GM23248 (cell line): ENCODE data around the gene HNF1A. TPM values are rescaled to one million over a fixed set of nuclear protein-coding genes. Genes with fewer than 3 reads are reported as not detected.

Source experiments
- DNase-seq: peaks from one replicate; pipeline ENCODE4 v3.0.0-alpha.2; 2015
- H2AFZ ChIP-seq: fragments of 200-600 bp; sonication (generic); 2 replicates; pipeline ENCODE4 v1.6.1; 2016; ENCODE audit warnings: antibody characterized with exemption
- H3F3A ChIP-seq: fragments of 200-600 bp; sonication (generic); 2 replicates; pipeline ENCODE4 v1.6.1; 2016; ENCODE audit warnings: mild to moderate bottlenecking, antibody characterized with exemption, mixed run types; ENCODE audit not compliant: insufficient read depth
- H3K27ac ChIP-seq: fragments of 200-600 bp; sonication (generic); 2 replicates; pipeline ENCODE4 v1.5.1; 2016; ENCODE audit warnings: mild to moderate bottlenecking
- H3K27me3 ChIP-seq: fragments of 200-600 bp; sonication (generic); replicated peaks from 2 replicates; pipeline ENCODE4 v1.6.1; 2016; ENCODE audit warnings: mild to moderate bottlenecking; ENCODE audit not compliant: insufficient read depth
- H3K36me3 ChIP-seq: fragments of 200-600 bp; sonication (generic); 2 replicates; pipeline ENCODE4 v1.6.1; 2016; ENCODE audit warnings: low read depth, mild to moderate bottlenecking
- H3K4me1 ChIP-seq: fragments of 200-600 bp; sonication (generic); 2 replicates; pipeline ENCODE4 v1.6.1; 2016; ENCODE audit warnings: mild to moderate bottlenecking; ENCODE audit not compliant: insufficient read depth
- H3K4me2 ChIP-seq: fragments of 200-600 bp; sonication (generic); one replicate; pipeline ENCODE4 v1.6.1; 2016; ENCODE audit warnings: mild to moderate bottlenecking; ENCODE audit not compliant: unreplicated experiment
- H3K4me3 ChIP-seq: fragments of 200-600 bp; sonication (generic); 2 replicates; pipeline ENCODE4 v1.5.1; 2016; ENCODE audit warnings: mild to moderate bottlenecking
- H3K79me2 ChIP-seq: fragments of 200-600 bp; sonication (generic); 2 replicates; pipeline ENCODE4 v1.6.1; 2016; ENCODE audit warnings: mild to moderate bottlenecking; ENCODE audit not compliant: insufficient read depth
- H3K9ac ChIP-seq: fragments of 200-600 bp; sonication (generic); 2 replicates; pipeline ENCODE4 v1.6.1; 2016; ENCODE audit warnings: mild to moderate bottlenecking
- H3K9me2 ChIP-seq: fragments of 200-600 bp; sonication (generic); 2 replicates; pipeline ENCODE4 v1.6.1; 2016; ENCODE audit warnings: mixed run types, mild to moderate bottlenecking, moderate library complexity; ENCODE audit not compliant: insufficient read depth
- H3K9me3 ChIP-seq: fragments of 200-600 bp; sonication (generic); one replicate; pipeline ENCODE4 v1.6.1; 2017; ENCODE audit warnings: low read depth
- H4K20me1 ChIP-seq: fragments of 200-600 bp; sonication (generic); 2 replicates; pipeline ENCODE4 v1.6.0; 2016; ENCODE audit not compliant: insufficient read depth
- EZH2 ChIP-seq: fragments of 200-600 bp; sonication (generic); IDR thresholded peaks from 2 replicates; pipeline ENCODE4 v1.6.1; 2018; ENCODE audit warnings: antibody characterized with exemption, mild to moderate bottlenecking; ENCODE audit not compliant: insufficient read depth, poor library complexity, severe bottlenecking
- EZH2phosphoT487 ChIP-seq: fragments of 200-600 bp; sonication (generic); IDR thresholded peaks from 2 replicates; pipeline ENCODE4 v1.6.1; 2018; ENCODE audit warnings: antibody characterized with exemption, moderate library complexity, mild to moderate bottlenecking, low read depth; ENCODE audit not compliant: insufficient read depth
- WGBS, 2 experiments: methylation state at CpG; one replicate each; pipeline ENCODE4 v1.1.6; 2015 to 2017; ENCODE audit warnings: low lambda C conversion rate in 2 of 2, low coverage in 1 of 2; ENCODE audit errors: missing lambda C conversion rate in 2 of 2; 5-methylcytosine and 5-hydroxymethylcytosine counted together
- in situ Hi-C: fragments of 300-500 bp; cut with MboI; formaldehyde crosslinking; loops from 2 replicates; pipeline ENCODE4 v1.15.0; 2020
- polyA plus RNA-seq: library from polyadenylated mRNA; unstranded; fragments of >200 nt; fragmentation: Nextera tagmentation; extraction: Ambion mirVana; gene quantifications from 2 replicates; pipeline ENCODE4 v1.2.1, GENCODE V29; 2016
- total RNA-seq: library from RNA; depleted of rRNA; stranded (reverse); fragments of >200 nt; shearing (Covaris generic); gene quantifications from 2 replicates; pipeline ENCODE4 v1.2.3, GENCODE V29; 2014; rRNA removed

HNF1A gene
- total RNA-seq, result not detected in 2 replicates
- not detected in 2 replicates for polyA plus RNA-seq

- no peaks in the 10 kb centered on the region for H4K20me1 ChIP-seq
- no peaks in the 10 kb centered on the region for H3K4me1 ChIP-seq
- no peaks in the 10 kb centered on the region for H3F3A ChIP-seq
- H2AFZ ChIP-seq, result no peak within 1 kb of the TSS
- no peak for DNase-seq
- H3K79me2 ChIP-seq, result no peaks in the 10 kb centered on the region
- H3K9me2 ChIP-seq, result no peaks in the 10 kb centered on the region
- no peak within 1 kb of the TSS for H3K4me2 ChIP-seq
- no peak within 1 kb of the TSS for H3K9ac ChIP-seq
- no peak within 1 kb of the TSS for H3K4me3 ChIP-seq
- H3K27me3 ChIP-seq, result no peaks in the 10 kb centered on the region
- no peak for TF ChIP-seq EZH2
- TF ChIP-seq EZH2phosphoT487, result no peak
- no peaks in the 10 kb centered on the region for H3K9me3 ChIP-seq
- no peaks in the 10 kb centered on the region for H3K36me3 ChIP-seq
- WGBS, 2 experiments, result 73 to 81% methylated on average over 19 to 40 of the region's 40 CpGs
- in situ Hi-C loops, result loop anchor here (10.0 kb wide), 1 partner anchor 394 kb away; the partner anchor contains the start of gene POP5
- no peak within 1 kb of the TSS for H3K27ac ChIP-seq
Measured at GRCh38 chr12:120978296-120979219, at the start of gene HNF1A. Gene HNF1A, plus strand, starts transcription at chr12:120978543. Its CDS starts 226 bp downstream, at chr12:120978769.

GRCh38 chr12:120928864-120929652, 49.3 kb upstream of the HNF1A start:
- no peaks in the 10 kb centered on the region for H4K20me1 ChIP-seq
- 39 to 43% methylated on average over 12 to 13 of the region's 13 CpGs for WGBS, 2 experiments
- H3K4me3 ChIP-seq, result no peak overlapping the region
- TF ChIP-seq EZH2, result no peak
- TF ChIP-seq EZH2phosphoT487, result no peak
- no peak overlapping the region for H2AFZ ChIP-seq
- no peaks in the 10 kb centered on the region for H3K4me1 ChIP-seq
- no peaks in the 10 kb centered on the region for H3K27me3 ChIP-seq
- no peaks in the 10 kb centered on the region for H3K9me2 ChIP-seq
- DNase-seq, result no peak
- H3F3A ChIP-seq, result no peaks in the 10 kb centered on the region
- no peak overlapping the region for H3K4me2 ChIP-seq
- H3K9ac ChIP-seq, result no peak overlapping the region
- no peak overlapping the region for H3K27ac ChIP-seq
- H3K9me3 ChIP-seq, result no peaks in the 10 kb centered on the region
- H3K79me2 ChIP-seq, result no peaks in the 10 kb centered on the region
- no peaks in the 10 kb centered on the region for H3K36me3 ChIP-seq
- in situ Hi-C loops, result no loop called here

GRCh38 chr12:120930032-120930431, 48.3 kb upstream of the HNF1A start:
- H3K36me3 ChIP-seq, result no peaks in the 10 kb centered on the region
- no peak overlapping the region for H3K27ac ChIP-seq
- no peak overlapping the region for H3K9ac ChIP-seq
- WGBS, 2 experiments, result 61 to 67% methylated on average over 5 of the region's 5 CpGs
- no peaks in the 10 kb centered on the region for H4K20me1 ChIP-seq
- no peaks in the 10 kb centered on the region for H3K4me1 ChIP-seq
- TF ChIP-seq EZH2, result no peak
- TF ChIP-seq EZH2phosphoT487, result no peak
- H3K4me2 ChIP-seq, result no peak overlapping the region
- no peak for DNase-seq
- no peak overlapping the region for H3K4me3 ChIP-seq
- H3K27me3 ChIP-seq, result no peaks in the 10 kb centered on the region
- in situ Hi-C loops, result no loop called here
- H3K79me2 ChIP-seq, result no peaks in the 10 kb centered on the region
- no peak overlapping the region for H2AFZ ChIP-seq
- H3K9me2 ChIP-seq, result no peaks in the 10 kb centered on the region
- H3F3A ChIP-seq, result no peaks in the 10 kb centered on the region
- no peaks in the 10 kb centered on the region for H3K9me3 ChIP-seq

GRCh38 chr12:120932058-120932457, 46.3 kb upstream of the HNF1A start:
- TF ChIP-seq EZH2phosphoT487, result no peak
- no peak for TF ChIP-seq EZH2
- Histone ChIP-seq H4K20me1 (no peaks in the 10 kb centered on the region), H3K27ac (no peak overlapping the region), H3K79me2 (no peaks in the 10 kb centered on the region), H3K9me2 (no peaks in the 10 kb centered on the region), H3F3A (no peaks in the 10 kb centered on the region), H2AFZ (no peak overlapping the region), H3K4me3 (no peak overlapping the region), H3K36me3 (no peaks in the 10 kb centered on the region), H3K4me2 (no peak overlapping the region), H3K9me3 (no peaks in the 10 kb centered on the region), H3K27me3 (no peaks in the 10 kb centered on the region), H3K9ac (no peak overlapping the region), H3K4me1 (no peaks in the 10 kb centered on the region)
- no peak for DNase-seq
- in situ Hi-C loops, result no loop called here
- 53 to 62% methylated on average over 7 of the region's 7 CpGs for WGBS, 2 experiments
